HepG2 (cell line): ENCODE measurements around the gene WDR93. TPM values are rescaled to one million over a fixed set of nuclear protein-coding genes. Genes with fewer than 3 reads are reported as not detected.

Experiments used
- ATAD3A ChIP-seq: sonication (generic); formaldehyde crosslinking; IDR thresholded peaks from 2 replicates; pipeline ENCODE4 v1.4.0; 2020; ENCODE audit warnings: missing genetic modification reagents
- GPBP1L1 ChIP-seq: sonication (generic); formaldehyde crosslinking; IDR thresholded peaks from 2 replicates; pipeline ENCODE4 v1.5.0; 2020; ENCODE audit warnings: mild to moderate bottlenecking, missing genetic modification reagents
- IRF9 ChIP-seq: sonication (generic); formaldehyde crosslinking; IDR thresholded peaks from 2 replicates; pipeline ENCODE4 v1.8.0; 2022; ENCODE audit warnings: missing genetic modification reagents, mild to moderate bottlenecking, borderline replicate concordance
- KDM4B ChIP-seq: sonication (generic); formaldehyde crosslinking; IDR thresholded peaks from 2 replicates; pipeline ENCODE4 v1.4.0; 2020; ENCODE audit warnings: missing genetic modification reagents
- KLF16 ChIP-seq, 2 experiments: sonication (generic) in 1 of 2; formaldehyde crosslinking in 1 of 2; IDR thresholded peaks; 2 replicates each; pipeline versions ENCODE4 v1.6.1 to v1.8.0; 2016 to 2023; ENCODE audit warnings: missing genetic modification reagents in 2 of 2, missing compliant biosample characterization in 1 of 2
- PAWR ChIP-seq: sonication (generic); formaldehyde crosslinking; IDR thresholded peaks from 2 replicates; pipeline ENCODE4 v1.4.0; 2020; ENCODE audit warnings: missing genetic modification reagents, mild to moderate bottlenecking, borderline replicate concordance
- SALL1 ChIP-seq: sonication (generic); formaldehyde crosslinking; IDR thresholded peaks from 2 replicates; pipeline ENCODE4 v1.8.0; 2022; ENCODE audit warnings: mild to moderate bottlenecking, missing genetic modification reagents
- ZFYVE20 ChIP-seq: sonication (generic); formaldehyde crosslinking; IDR thresholded peaks from 2 replicates; pipeline ENCODE4 v1.8.0; 2023; ENCODE audit warnings: low read depth, mild to moderate bottlenecking, moderate library complexity, missing genetic modification reagents, borderline replicate concordance
- ZKSCAN1 ChIP-seq: fragments of 150-350 bp; IDR thresholded peaks from 2 replicates; pipeline ENCODE4 v1.6.1; 2014; ENCODE audit warnings: low read length
- ZNF101 ChIP-seq: sonication (generic); formaldehyde crosslinking; IDR thresholded peaks from 2 replicates; pipeline ENCODE4 v1.4.0; 2020; ENCODE audit warnings: mild to moderate bottlenecking, low read depth, missing genetic modification reagents, borderline replicate concordance
- ZNF33A ChIP-seq: sonication (generic); formaldehyde crosslinking; IDR thresholded peaks from 2 replicates; pipeline ENCODE4 v1.5.1; 2020; ENCODE audit warnings: missing genetic modification reagents, mild to moderate bottlenecking, moderate library complexity, borderline replicate concordance
- ZNF33B ChIP-seq: sonication (generic); formaldehyde crosslinking; IDR thresholded peaks from 2 replicates; pipeline ENCODE4 v1.5.1; 2020; ENCODE audit warnings: mild to moderate bottlenecking, missing genetic modification reagents
- ZNF556 ChIP-seq: sonication (generic); formaldehyde crosslinking; IDR thresholded peaks from 2 replicates; pipeline ENCODE4 v1.4.0; 2020; ENCODE audit warnings: mild to moderate bottlenecking, missing genetic modification reagents, borderline replicate concordance
- ZNF629 ChIP-seq: sonication (generic); formaldehyde crosslinking; conservative IDR thresholded peaks from 2 replicates; pipeline ENCODE4 v1.5.0; 2020; ENCODE audit warnings: missing genetic modification reagents
- ZNF850 ChIP-seq: sonication (generic); formaldehyde crosslinking; conservative IDR thresholded peaks from 2 replicates; pipeline ENCODE4 v1.9.0; 2021; ENCODE audit warnings: mild to moderate bottlenecking, missing genetic modification reagents
- ZSCAN25 ChIP-seq: sonication (generic); formaldehyde crosslinking; IDR thresholded peaks from 2 replicates; pipeline ENCODE4 v1.8.0; 2022; ENCODE audit warnings: mild to moderate bottlenecking, missing genetic modification reagents
- polyA plus RNA-seq, 8 experiments: library from polyadenylated mRNA; depleted of rRNA in 3 of 8; stranded (reverse) in 7 of 8; unstranded in 1 of 8; fragments of >200 nt; fragmentation: Illumina TruSeq in 4 of 8; extraction: Trizol in 4 of 8; gene quantifications; 2 replicates each; pipeline versions ENCODE4 v1.2.1 to v1.2.3, GENCODE V29; 2011 to 2016; ENCODE audit warnings: low read depth in 4 of 8, missing spikeins in 1 of 8, mixed read lengths in 1 of 8; ENCODE audit not compliant: insufficient read depth in 1 of 8
- total RNA-seq, 5 experiments: library from RNA; depleted of rRNA; stranded (reverse); fragments of >200 nt; fragmentation: Illumina TruSeq; extraction: Trizol; gene quantifications; 2 replicates each; pipeline ENCODE4 v1.2.3, GENCODE V29; 2016; ENCODE audit warnings: low read depth in 1 of 5
- TF ChIP-seq, protein P1 (sequence below): sonication (generic); formaldehyde crosslinking; IDR thresholded peaks from 2 replicates; pipeline ENCODE4 v1.4.0; 2020; ENCODE audit warnings: missing genetic modification reagents
- TF ChIP-seq, protein P2 (sequence below): sonication (generic); formaldehyde crosslinking; IDR thresholded peaks from 2 replicates; pipeline ENCODE4 v1.4.0; 2020; ENCODE audit warnings: missing genetic modification reagents, borderline replicate concordance
- TF ChIP-seq, protein P3 (sequence below), 2 experiments: sonication (generic) in 1 of 2; formaldehyde crosslinking in 1 of 2; IDR thresholded peaks; 2 replicates each; pipeline versions ENCODE4 v1.4.0 to v1.6.1; 2018 to 2020; ENCODE audit warnings: missing genetic modification reagents in 2 of 2, borderline replicate concordance in 1 of 2, low read depth in 1 of 2, mild to moderate bottlenecking in 1 of 2, missing biosample characterization in 1 of 2

Gene WDR93
- total and polyA plus RNA-seq, 2 of the 13 experiments (the other 11 are each of a cell fraction or from before 2014, with no cell fraction given): 0.07 TPM; not detected in 1

DNA sequence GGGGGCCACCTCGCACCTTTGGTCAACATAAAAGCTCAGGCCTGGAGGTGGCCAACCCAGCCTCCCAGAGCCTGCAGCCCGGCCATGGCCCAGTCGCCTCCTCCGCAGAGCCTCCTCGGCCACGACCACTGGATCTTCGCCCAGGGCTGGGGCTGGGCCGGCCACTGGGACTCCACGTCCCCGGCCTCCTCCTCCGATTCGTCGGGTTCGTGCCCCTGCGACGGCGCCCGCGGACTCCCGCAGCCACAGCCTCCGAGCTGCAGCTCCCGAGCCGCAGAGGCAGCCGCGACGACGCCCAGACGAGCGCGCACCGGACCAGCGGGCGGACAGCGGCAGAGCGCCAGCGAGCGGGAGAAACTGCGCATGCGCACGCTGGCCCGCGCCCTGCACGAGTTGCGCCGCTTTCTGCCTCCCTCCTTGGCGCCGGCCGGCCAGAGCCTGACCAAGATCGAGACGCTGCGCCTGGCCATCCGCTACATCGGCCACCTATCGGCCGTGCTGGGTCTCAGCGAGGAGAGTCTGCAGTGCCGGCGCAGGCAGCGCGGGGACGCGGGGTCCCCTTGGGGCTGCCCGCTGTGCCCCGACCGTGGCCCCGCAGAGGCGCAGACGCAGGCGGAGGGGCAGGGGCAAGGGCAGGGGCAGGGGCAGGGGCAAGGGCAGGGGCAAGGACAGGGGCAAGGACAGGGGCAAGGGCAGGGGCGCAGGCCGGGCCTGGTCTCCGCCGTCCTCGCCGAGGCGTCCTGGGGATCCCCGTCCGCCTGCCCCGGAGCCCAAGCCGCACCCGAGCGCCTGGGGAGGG is 85.9 kb downstream of the WDR93 start, which contains the start of gene MESP2 (continued):
- no peak for TF ChIP-seq ZNF101 (CRISPR knock-in tag)
- TF ChIP-seq IRF9: peak; percentile 82; the same call in 1 of the 2 replicates
- TF ChIP-seq, protein P1, sequence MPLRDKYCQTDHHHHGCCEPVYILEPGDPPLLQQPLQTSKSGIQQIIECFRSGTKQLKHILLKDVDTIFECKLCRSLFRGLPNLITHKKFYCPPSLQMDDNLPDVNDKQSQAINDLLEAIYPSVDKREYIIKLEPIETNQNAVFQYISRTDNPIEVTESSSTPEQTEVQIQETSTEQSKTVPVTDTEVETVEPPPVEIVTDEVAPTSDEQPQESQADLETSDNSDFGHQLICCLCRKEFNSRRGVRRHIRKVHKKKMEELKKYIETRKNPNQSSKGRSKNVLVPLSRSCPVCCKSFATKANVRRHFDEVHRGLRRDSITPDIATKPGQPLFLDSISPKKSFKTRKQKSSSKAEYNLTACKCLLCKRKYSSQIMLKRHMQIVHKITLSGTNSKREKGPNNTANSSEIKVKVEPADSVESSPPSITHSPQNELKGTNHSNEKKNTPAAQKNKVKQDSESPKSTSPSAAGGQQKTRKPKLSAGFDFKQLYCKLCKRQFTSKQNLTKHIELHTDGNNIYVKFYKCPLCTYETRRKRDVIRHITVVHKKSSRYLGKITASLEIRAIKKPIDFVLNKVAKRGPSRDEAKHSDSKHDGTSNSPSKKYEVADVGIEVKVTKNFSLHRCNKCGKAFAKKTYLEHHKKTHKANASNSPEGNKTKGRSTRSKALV (CRISPR knock-in tag): peak; percentile 88; the same call in 1 of the 2 replicates
- TF ChIP-seq PAWR (CRISPR knock-in tag): no peak
- TF ChIP-seq SALL1 (CRISPR knock-in tag): peak; percentile 77
- peak; percentile 82 for TF ChIP-seq ZSCAN25 (CRISPR knock-in tag)
- no peak for TF ChIP-seq KLF16 (CRISPR knock-in tag; IDR thresholded peaks at IDR 0.05)
- no peak for TF ChIP-seq ATAD3A (CRISPR knock-in tag)
- TF ChIP-seq ZFYVE20 (CRISPR knock-in tag): peak; percentile 73; the same call in 1 of the 2 replicates
- TF ChIP-seq ZNF33A (CRISPR knock-in tag): no peak
- TF ChIP-seq, protein P2, sequence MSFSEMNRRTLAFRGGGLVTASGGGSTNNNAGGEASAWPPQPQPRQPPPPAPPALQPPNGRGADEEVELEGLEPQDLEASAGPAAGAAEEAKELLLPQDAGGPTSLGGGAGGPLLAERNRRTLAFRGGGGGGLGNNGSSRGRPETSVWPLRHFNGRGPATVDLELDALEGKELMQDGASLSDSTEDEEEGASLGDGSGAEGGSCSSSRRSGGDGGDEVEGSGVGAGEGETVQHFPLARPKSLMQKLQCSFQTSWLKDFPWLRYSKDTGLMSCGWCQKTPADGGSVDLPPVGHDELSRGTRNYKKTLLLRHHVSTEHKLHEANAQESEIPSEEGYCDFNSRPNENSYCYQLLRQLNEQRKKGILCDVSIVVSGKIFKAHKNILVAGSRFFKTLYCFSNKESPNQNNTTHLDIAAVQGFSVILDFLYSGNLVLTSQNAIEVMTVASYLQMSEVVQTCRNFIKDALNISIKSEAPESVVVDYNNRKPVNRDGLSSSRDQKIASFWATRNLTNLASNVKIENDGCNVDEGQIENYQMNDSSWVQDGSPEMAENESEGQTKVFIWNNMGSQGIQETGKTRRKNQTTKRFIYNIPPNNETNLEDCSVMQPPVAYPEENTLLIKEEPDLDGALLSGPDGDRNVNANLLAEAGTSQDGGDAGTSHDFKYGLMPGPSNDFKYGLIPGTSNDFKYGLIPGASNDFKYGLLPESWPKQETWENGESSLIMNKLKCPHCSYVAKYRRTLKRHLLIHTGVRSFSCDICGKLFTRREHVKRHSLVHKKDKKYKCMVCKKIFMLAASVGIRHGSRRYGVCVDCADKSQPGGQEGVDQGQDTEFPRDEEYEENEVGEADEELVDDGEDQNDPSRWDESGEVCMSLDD (CRISPR knock-in tag): no peak
- no peak for TF ChIP-seq KDM4B (CRISPR knock-in tag)
- TF ChIP-seq ZNF629 (CRISPR knock-in tag): no peak
- no peak for TF ChIP-seq ZKSCAN1
- TF ChIP-seq ZNF850 (CRISPR knock-in tag): no peak
- TF ChIP-seq ZNF33B: peak; percentile 65; the same call in 1 of the 2 replicates
- no peak for TF ChIP-seq ZNF556
- TF ChIP-seq, protein P3, sequence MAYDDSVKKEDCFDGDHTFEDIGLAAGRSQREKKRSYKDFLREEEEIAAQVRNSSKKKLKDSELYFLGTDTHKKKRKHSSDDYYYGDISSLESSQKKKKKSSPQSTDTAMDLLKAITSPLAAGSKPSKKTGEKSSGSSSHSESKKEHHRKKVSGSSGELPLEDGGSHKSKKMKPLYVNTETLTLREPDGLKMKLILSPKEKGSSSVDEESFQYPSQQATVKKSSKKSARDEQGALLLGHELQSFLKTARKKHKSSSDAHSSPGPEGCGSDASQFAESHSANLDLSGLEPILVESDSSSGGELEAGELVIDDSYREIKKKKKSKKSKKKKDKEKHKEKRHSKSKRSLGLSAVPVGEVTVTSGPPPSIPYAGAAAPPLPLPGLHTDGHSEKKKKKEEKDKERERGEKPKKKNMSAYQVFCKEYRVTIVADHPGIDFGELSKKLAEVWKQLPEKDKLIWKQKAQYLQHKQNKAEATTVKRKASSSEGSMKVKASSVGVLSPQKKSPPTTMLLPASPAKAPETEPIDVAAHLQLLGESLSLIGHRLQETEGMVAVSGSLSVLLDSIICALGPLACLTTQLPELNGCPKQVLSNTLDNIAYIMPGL (CRISPR knock-in tag; IDR thresholded peaks at IDR 0.05; ENCODE audit: borderline replicate concordance in 1 of 2, low read depth in 1 of 2): peak; percentile 60 to 80; a peak in 2 of 4 replicates
- TF ChIP-seq GPBP1L1 (CRISPR knock-in tag): no peak
